HepG2 (cell line): ENCODE measurements around the gene PXYLP1. TPM values are rescaled to one million over a fixed set of nuclear protein-coding genes. Genes with fewer than 3 reads are reported as not detected.

Experiments used
- ATAC-seq: fragments of 200-7000 bp; cut with Tn5 transposase; 3 replicates; pipeline ENCODE4 v1.9.1; 2020; ENCODE audit warnings: mild to moderate bottlenecking, moderate library complexity
- BruUV-seq: library from RNA; stranded (reverse); fragments of 400-500 nt; replicated peaks from 2 replicates; lab custom pipeline; 2021; lab: Mats Ljungman, UMichigan
- CTCF ChIA-PET: fragments of 300-600 bp; formaldehyde crosslinking; extraction: SDS; loops from one replicate; lab custom pipeline; 2021; ENCODE audit warnings: low total read pairs, inconsistent platforms, low intra/inter-chr PET ratio; lab: Yijun Ruan, JAX
- POLR2A ChIA-PET: fragments of 350-600 bp; sonication (Branson Sonifier 250); formaldehyde crosslinking; loops from one replicate; lab custom pipeline; 2020; ENCODE audit warnings: antibody characterized with exemption, inconsistent platforms; lab: Yijun Ruan, JAX
- DNase-seq: peaks from one replicate; pipeline ENCODE4 v3.0.0-alpha.2; 2015; ENCODE audit warnings: low spot score
- FAIRE-seq: peaks from 3 replicates; lab custom pipeline; 2011; peaks lifted over from hg19 to GRCh38; lab: Jason Lieb, UNC
- H2AFZ ChIP-seq: one replicate; pipeline ENCODE4 v1.6.1; 2011; ENCODE audit warnings: low read length, inconsistent platforms
- H3K27ac ChIP-seq: fragments of 300-600 bp; 3 replicates; pipeline ENCODE4 v1.8.0; 2011; ENCODE audit warnings: mixed run types, mild to moderate bottlenecking, mixed read lengths, low read length, inconsistent platforms; ENCODE audit not compliant: insufficient read depth; ENCODE audit errors: extremely low read length
- H3K27me3 ChIP-seq, 2 experiments: fragments of 200-600 bp in 1 of 2; 2 replicates in 1 of 2; 3 replicates in 1 of 2; pipeline versions ENCODE4 v1.6.0 to v1.8.0; 2011; ENCODE audit warnings: low read length in 2 of 2, mild to moderate bottlenecking in 2 of 2, moderate library complexity in 2 of 2, inconsistent platforms in 1 of 2; ENCODE audit not compliant: insufficient read depth in 2 of 2, control insufficient read depth in 1 of 2
- H3K36me3 ChIP-seq, 2 experiments: fragments of 200-600 bp in 1 of 2; replicated peaks in 1 of 2; 2 replicates in 1 of 2; 3 replicates in 1 of 2; pipeline versions ENCODE4 v1.5.1 to v1.8.0; 2011; ENCODE audit warnings: low read length in 2 of 2, inconsistent platforms in 1 of 2; ENCODE audit not compliant: insufficient read depth in 2 of 2, control insufficient read depth in 1 of 2
- H3K4me1 ChIP-seq: 2 replicates; pipeline ENCODE4 v1.5.1; 2012; ENCODE audit warnings: low read length, inconsistent platforms; ENCODE audit not compliant: insufficient read depth
- H3K4me2 ChIP-seq: 2 replicates; pipeline ENCODE4 v1.6.0; 2011; ENCODE audit warnings: low read depth, low read length, inconsistent platforms
- H3K4me3 ChIP-seq, 3 experiments: fragments of 200-600 bp in 1 of 3; sonication (generic), shearing (Covaris generic) in 1 of 3; replicated peaks in 1 of 3; 2 replicates each; pipeline ENCODE4 v1.5.1; 2011 to 2016; ENCODE audit warnings: low read length in 3 of 3, inconsistent platforms in 2 of 3, low read depth in 2 of 3, mild to moderate bottlenecking in 2 of 3, control low read depth in 1 of 3, mixed read lengths in 1 of 3; ENCODE audit not compliant: insufficient read depth in 1 of 3
- H3K79me2 ChIP-seq: one replicate; pipeline ENCODE4 v1.6.1; 2011; ENCODE audit warnings: low read length, inconsistent platforms; ENCODE audit not compliant: insufficient read depth
- H3K9ac ChIP-seq: 2 replicates; pipeline ENCODE4 v1.6.0; 2011; ENCODE audit warnings: mild to moderate bottlenecking, low read depth, low read length, inconsistent platforms; ENCODE audit not compliant: insufficient read depth
- H3K9me3 ChIP-seq: 2 replicates; pipeline ENCODE4 v1.5.1; 2012; ENCODE audit warnings: mild to moderate bottlenecking, low read length
- H4K20me1 ChIP-seq: 2 replicates; pipeline ENCODE4 v1.6.0; 2011; ENCODE audit warnings: inconsistent platforms, mild to moderate bottlenecking, low read length, moderate library complexity; ENCODE audit not compliant: insufficient read depth
- ARHGAP35 ChIP-seq: sonication (generic); formaldehyde crosslinking; IDR thresholded peaks from 2 replicates; pipeline ENCODE4 v1.9.0; 2022; ENCODE audit warnings: mild to moderate bottlenecking, inconsistent platforms, moderate library complexity, missing genetic modification reagents, borderline replicate concordance
- BRD4 ChIP-seq: sonication (generic); formaldehyde crosslinking; IDR thresholded peaks from 2 replicates; pipeline ENCODE4 v1.4.0; 2020; ENCODE audit warnings: missing genetic modification reagents
- ERF ChIP-seq: IDR thresholded peaks from 2 replicates; pipeline ENCODE4 v1.6.1; 2018; ENCODE audit warnings: missing biosample characterization, missing genetic modification reagents
- FOXK2 ChIP-seq: fragments of 450-650 bp; IDR thresholded peaks from 2 replicates; pipeline ENCODE4 v1.6.1; 2016
- HNRNPK ChIP-seq: fragments of 200-400 bp; formaldehyde crosslinking; IDR thresholded peaks from 2 replicates; pipeline ENCODE4 v1.6.1; 2018; ENCODE audit warnings: low read length, low read depth, moderate library complexity, mild to moderate bottlenecking; ENCODE audit not compliant: poor library complexity, severe bottlenecking
- MAZ ChIP-seq, 2 experiments: sonication (generic) in 1 of 2; formaldehyde crosslinking in 1 of 2; IDR thresholded peaks; 2 replicates each; pipeline versions ENCODE4 v1.5.0 to v1.6.1; 2012 to 2020; ENCODE audit warnings: low read depth in 2 of 2, mild to moderate bottlenecking in 2 of 2, borderline replicate concordance in 1 of 2, improper control_type of control experiment in 1 of 2, low read length in 1 of 2, missing genetic modification reagents in 1 of 2, moderate library complexity in 1 of 2
- NCOA2 ChIP-seq: sonication (generic); formaldehyde crosslinking; IDR thresholded peaks from 2 replicates; pipeline ENCODE4 v1.8.0; 2022; ENCODE audit warnings: inconsistent platforms
- TMF1 ChIP-seq: sonication (generic); formaldehyde crosslinking; IDR thresholded peaks from 2 replicates; pipeline ENCODE4 v1.8.1; 2022; ENCODE audit warnings: low read depth, missing genetic modification reagents
- ZNF180 ChIP-seq: sonication (generic); formaldehyde crosslinking; IDR thresholded peaks from 2 replicates; pipeline ENCODE4 v1.4.0; 2020; ENCODE audit warnings: low read depth, missing genetic modification reagents, borderline replicate concordance
- WGBS: methylation state at CpG from one replicate; pipeline ENCODE4 v1.1.6; 2017; ENCODE audit warnings: low lambda C conversion rate; 5-methylcytosine and 5-hydroxymethylcytosine counted together
- in situ Hi-C: cut with HindIII; loops from 2 replicates; pipeline ENCODE4 v1.10.0; 2017; ENCODE audit warnings: low pct_unique_long_range_greater_than_20kb; ENCODE audit not compliant: extremely low pct_ligation_motif_present
- intact Hi-C: fragments of 100-400 bp; cut with micrococcal nuclease; formaldehyde crosslinking; loops from one replicate; pipeline ENCODE4 v1.10.0; 2022; ENCODE audit not compliant: unreplicated experiment
- polyA plus RNA-seq, 8 experiments: library from polyadenylated mRNA; depleted of rRNA in 3 of 8; stranded (reverse) in 7 of 8; unstranded in 1 of 8; fragments of >200 nt; fragmentation: Illumina TruSeq in 4 of 8; extraction: Trizol in 4 of 8; gene quantifications; 2 replicates each; pipeline versions ENCODE4 v1.2.1 to v1.2.3, GENCODE V29; 2011 to 2016; ENCODE audit warnings: low read depth in 4 of 8, missing spikeins in 1 of 8, mixed read lengths in 1 of 8; ENCODE audit not compliant: insufficient read depth in 1 of 8
- total RNA-seq, 5 experiments: library from RNA; depleted of rRNA; stranded (reverse); fragments of >200 nt; fragmentation: Illumina TruSeq; extraction: Trizol; gene quantifications; 2 replicates each; pipeline ENCODE4 v1.2.3, GENCODE V29; 2016; ENCODE audit warnings: low read depth in 1 of 5
- TF ChIP-seq, protein P1 (sequence below): sonication (generic); formaldehyde crosslinking; IDR thresholded peaks from 2 replicates; pipeline ENCODE4 v1.8.1; 2023; ENCODE audit warnings: missing genetic modification reagents, mild to moderate bottlenecking, borderline replicate concordance
- TF ChIP-seq, protein P2 (sequence below): sonication (generic); formaldehyde crosslinking; IDR thresholded peaks from 2 replicates; pipeline ENCODE4 v1.9.0; 2022; ENCODE audit warnings: low read depth, missing genetic modification reagents
- TF ChIP-seq, protein P3 (sequence below), 2 experiments: IDR thresholded peaks; 2 replicates each; pipeline ENCODE4 v1.6.1; 2011 to 2012; ENCODE audit warnings: low read length in 2 of 2, borderline replicate concordance in 1 of 2, low read depth in 1 of 2, mild to moderate bottlenecking in 1 of 2, moderate library complexity in 1 of 2

The PXYLP1 gene
- total and polyA plus RNA-seq, 2 of the 13 experiments (the other 11 are each of a cell fraction or from before 2014, with no cell fraction given), result 4.9 to 8.1 TPM

DNA sequence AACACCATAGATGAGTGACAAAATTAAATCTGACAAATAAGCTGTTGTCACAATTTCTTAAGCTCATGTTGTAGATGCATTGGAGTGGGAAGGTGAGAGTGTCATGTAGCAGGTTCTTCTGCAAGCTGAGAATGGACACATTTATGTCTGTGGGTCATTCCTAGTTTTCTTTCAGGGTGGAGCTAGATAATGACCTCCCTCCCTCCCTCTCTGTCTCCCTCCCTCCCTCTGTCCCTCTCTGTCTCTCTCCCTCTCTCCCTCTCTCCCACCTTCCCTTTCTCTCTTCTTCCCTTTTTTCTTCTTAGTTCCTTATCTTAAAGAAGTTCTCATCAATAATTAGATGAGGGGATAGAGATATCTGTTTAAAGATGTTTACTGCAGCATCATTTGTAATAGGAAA lies 36.0 kb downstream of the PXYLP1 start:
- DNase-seq (no peak), FAIRE-seq (no peak), ATAC-seq (no peak)
- Histone ChIP-seq H3K4me3 (no peak overlapping the region), H3K4me1 (peaks cover 25% of the 10 kb centered on the region), H3K36me3 (peaks cover 1 to 4% of the 10 kb centered on the region in 2 experiments; a peak in 1 of 5 replicates), H3K79me2 (no peaks in the 10 kb centered on the region), H2AFZ (no peak overlapping the region), H3K27ac (no peak overlapping the region), H3K9me3 (no peaks in the 10 kb centered on the region), H4K20me1 (no peaks in the 10 kb centered on the region), H3K27me3 (no peaks in the 10 kb centered on the region; a peak in 1 of 5 replicates), H3K9ac (no peak overlapping the region), H3K4me2 (no peak overlapping the region)
- ChIA-PET POLR2A (no interaction called here), CTCF (no interaction called here)
- in situ Hi-C loops, result no loop called here
- BruUV-seq, result no TSS peak
- intact Hi-C loops, result no loop called here
- TF ChIP-seq, protein P1, sequence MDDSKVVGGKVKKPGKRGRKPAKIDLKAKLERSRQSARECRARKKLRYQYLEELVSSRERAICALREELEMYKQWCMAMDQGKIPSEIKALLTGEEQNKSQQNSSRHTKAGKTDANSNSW, result no peak
- TF ChIP-seq HNRNPK (peak; percentile 26), ARHGAP35 (CRISPR knock-in tag) (no peak), TMF1 (no peak)

GRCh38 chr3:141268306-141268705 lies 36.7 kb downstream of the PXYLP1 start:
- no TSS peak for BruUV-seq
- H3K4me3 ChIP-seq, result no peak overlapping the region
- no peak overlapping the region for H2AFZ ChIP-seq
- POLR2A ChIA-PET, result no interaction called here
- H3K79me2 ChIP-seq, result no peaks in the 10 kb centered on the region
- 82% methylated on average over 7 of the region's 7 CpGs for WGBS
- DNase-seq (no peak), FAIRE-seq (no peak), ATAC-seq (no peak)
- H3K4me2 ChIP-seq, result no peak overlapping the region
- CTCF ChIA-PET, result no interaction called here
- intact Hi-C loops (no loop called here), in situ Hi-C loops (no loop called here)
- peaks cover 25% of the 10 kb centered on the region for H3K4me1 ChIP-seq
- no peaks in the 10 kb centered on the region; a peak in 1 of 5 replicates for H3K27me3 ChIP-seq
- H4K20me1 ChIP-seq, result no peaks in the 10 kb centered on the region
- H3K9me3 ChIP-seq, result no peaks in the 10 kb centered on the region
- no peak overlapping the region for H3K27ac ChIP-seq
- no peak for TF ChIP-seq FOXK2
- TF ChIP-seq NCOA2 (CRISPR knock-in tag), result no peak
- TF ChIP-seq, protein P2, sequence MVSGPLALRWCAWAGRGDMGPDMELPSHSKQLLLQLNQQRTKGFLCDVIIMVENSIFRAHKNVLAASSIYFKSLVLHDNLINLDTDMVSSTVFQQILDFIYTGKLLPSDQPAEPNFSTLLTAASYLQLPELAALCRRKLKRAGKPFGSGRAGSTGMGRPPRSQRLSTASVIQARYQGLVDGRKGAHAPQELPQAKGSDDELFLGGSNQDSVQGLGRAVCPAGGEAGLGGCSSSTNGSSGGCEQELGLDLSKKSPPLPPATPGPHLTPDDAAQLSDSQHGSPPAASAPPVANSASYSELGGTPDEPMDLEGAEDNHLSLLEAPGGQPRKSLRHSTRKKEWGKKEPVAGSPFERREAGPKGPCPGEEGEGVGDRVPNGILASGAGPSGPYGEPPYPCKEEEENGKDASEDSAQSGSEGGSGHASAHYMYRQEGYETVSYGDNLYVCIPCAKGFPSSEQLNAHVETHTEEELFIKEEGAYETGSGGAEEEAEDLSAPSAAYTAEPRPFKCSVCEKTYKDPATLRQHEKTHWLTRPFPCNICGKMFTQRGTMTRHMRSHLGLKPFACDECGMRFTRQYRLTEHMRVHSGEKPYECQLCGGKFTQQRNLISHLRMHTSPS, result no peak
- TF ChIP-seq ZNF180, result no peak
- no peak for TF ChIP-seq BRD4 (CRISPR knock-in tag)
- no peak for TF ChIP-seq MAZ (IDR thresholded peaks at IDR 0.05; ENCODE audit: borderline replicate concordance, low read depth, low read length)
- TF ChIP-seq MAZ (CRISPR knock-in tag; IDR thresholded peaks at IDR 0.05; ENCODE audit: low read depth), result no peak
- TF ChIP-seq ERF, result no peak
- TF ChIP-seq, protein P3, sequence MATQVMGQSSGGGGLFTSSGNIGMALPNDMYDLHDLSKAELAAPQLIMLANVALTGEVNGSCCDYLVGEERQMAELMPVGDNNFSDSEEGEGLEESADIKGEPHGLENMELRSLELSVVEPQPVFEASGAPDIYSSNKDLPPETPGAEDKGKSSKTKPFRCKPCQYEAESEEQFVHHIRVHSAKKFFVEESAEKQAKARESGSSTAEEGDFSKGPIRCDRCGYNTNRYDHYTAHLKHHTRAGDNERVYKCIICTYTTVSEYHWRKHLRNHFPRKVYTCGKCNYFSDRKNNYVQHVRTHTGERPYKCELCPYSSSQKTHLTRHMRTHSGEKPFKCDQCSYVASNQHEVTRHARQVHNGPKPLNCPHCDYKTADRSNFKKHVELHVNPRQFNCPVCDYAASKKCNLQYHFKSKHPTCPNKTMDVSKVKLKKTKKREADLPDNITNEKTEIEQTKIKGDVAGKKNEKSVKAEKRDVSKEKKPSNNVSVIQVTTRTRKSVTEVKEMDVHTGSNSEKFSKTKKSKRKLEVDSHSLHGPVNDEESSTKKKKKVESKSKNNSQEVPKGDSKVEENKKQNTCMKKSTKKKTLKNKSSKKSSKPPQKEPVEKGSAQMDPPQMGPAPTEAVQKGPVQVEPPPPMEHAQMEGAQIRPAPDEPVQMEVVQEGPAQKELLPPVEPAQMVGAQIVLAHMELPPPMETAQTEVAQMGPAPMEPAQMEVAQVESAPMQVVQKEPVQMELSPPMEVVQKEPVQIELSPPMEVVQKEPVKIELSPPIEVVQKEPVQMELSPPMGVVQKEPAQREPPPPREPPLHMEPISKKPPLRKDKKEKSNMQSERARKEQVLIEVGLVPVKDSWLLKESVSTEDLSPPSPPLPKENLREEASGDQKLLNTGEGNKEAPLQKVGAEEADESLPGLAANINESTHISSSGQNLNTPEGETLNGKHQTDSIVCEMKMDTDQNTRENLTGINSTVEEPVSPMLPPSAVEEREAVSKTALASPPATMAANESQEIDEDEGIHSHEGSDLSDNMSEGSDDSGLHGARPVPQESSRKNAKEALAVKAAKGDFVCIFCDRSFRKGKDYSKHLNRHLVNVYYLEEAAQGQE (IDR thresholded peaks at IDR 0.05; ENCODE audit: borderline replicate concordance in 1 of 2, low read depth in 1 of 2, low read length in 2 of 2), result no peak
- peaks cover 1 to 4% of the 10 kb centered on the region in 2 experiments; a peak in 1 of 5 replicates for H3K36me3 ChIP-seq
- no peak overlapping the region for H3K9ac ChIP-seq
